Activated effector memory CD4-positive, alpha-beta T cell treated with anti-CD3 and anti-CD28 coated beads, Interleukin-2, amount 50 U/mL, for 16 hours (primary cell): ENCODE measurements around the gene CMTM7.

Experiments
- DNase-seq: peaks from one replicate; pipeline ENCODE4 v3.0.0-alpha.2; 2020

The CMTM7 gene

GRCh38 chr3:32391643-32392535 lies at the start of gene CMTM7:
Gene CMTM7 (plus strand): TSS chr3:32391853. CDS start chr3:32391907, 54 bp downstream.
- DNase-seq = peak; percentile 87

GRCh38 chr3:32347343-32348125 lies 44.1 kb upstream of the CMTM7 start:
- DNase-seq = no peak

GRCh38 chr3:32349184-32349583 lies 42.5 kb upstream of the CMTM7 start:
- DNase-seq = no peak

- DNase-seq = no peak
Observed at GRCh38 chr3:32352563-32352962, 39.1 kb upstream of the CMTM7 start.

- DNase-seq = no peak
Observed at GRCh38 chr3:32353351-32353750, 38.3 kb upstream of the CMTM7 start.

GRCh38 chr3:32354362-32354778 lies 37.3 kb upstream of the CMTM7 start:
- no peak for DNase-seq

GRCh38 chr3:32355751-32356291 lies 35.8 kb upstream of the CMTM7 start:
- DNase-seq = no peak

GRCh38 chr3:32359766-32360492 lies 31.7 kb upstream of the CMTM7 start:
- no peak for DNase-seq

GRCh38 chr3:32360493-32360827 lies 31.2 kb upstream of the CMTM7 start:
- no peak for DNase-seq

- DNase-seq = no peak
Observed at GRCh38 chr3:32366638-32367397, 24.8 kb upstream of the CMTM7 start.

GRCh38 chr3:32367442-32367841 lies 24.2 kb upstream of the CMTM7 start:
- DNase-seq = no peak

GRCh38 chr3:32371461-32372212 lies 20.0 kb upstream of the CMTM7 start:
- no peak for DNase-seq

GRCh38 chr3:32372213-32372490 lies 19.5 kb upstream of the CMTM7 start:
- DNase-seq = no peak

GRCh38 chr3:32373276-32373675 lies 18.4 kb upstream of the CMTM7 start:
- DNase-seq = no peak

GRCh38 chr3:32373844-32374243 lies 17.8 kb upstream of the CMTM7 start:
- DNase-seq = no peak

GRCh38 chr3:32374788-32375595 lies 16.7 kb upstream of the CMTM7 start:
- peak; percentile 70 for DNase-seq

- DNase-seq = no peak
Observed at GRCh38 chr3:32375596-32375930, 16.1 kb upstream of the CMTM7 start.

GRCh38 chr3:32376115-32376514 lies 15.5 kb upstream of the CMTM7 start:
- no peak for DNase-seq

- no peak for DNase-seq
Observed at GRCh38 chr3:32379831-32380500, 11.7 kb upstream of the CMTM7 start.

GRCh38 chr3:32381922-32382321 lies 9.7 kb upstream of the CMTM7 start:
- DNase-seq = no peak
